ENCODE measurements around the gene ANTXR2. TPM values are rescaled to one million over a fixed set of nuclear protein-coding genes. Genes with fewer than 3 reads are reported as not detected.

Gene ANTXR2
- total and polyA plus RNA-seq, 9 of the 15 experiments (the other 6 are each of a cell fraction or from before 2014, with no cell fraction given): 10.1 to 83.8 (median 60.3) TPM

- TF ChIP-seq RBM14 (IDR thresholded peaks at IDR 0.05; ENCODE audit: borderline replicate concordance, insufficient read depth, low read depth, low read length) (0 out of 2 replicates have a peak, but pooled peaks have one; percentile 70), SP1 (CRISPR knock-in tag; IDR thresholded peaks at IDR 0.05) (no peak; the same call in 1 of the 2 replicates), ZBTB9 (CRISPR knock-in tag; IDR thresholded peaks at IDR 0.05) (0 out of 2 replicates have a peak, but pooled peaks have one; percentile 21)
These were observed 743 bp downstream of the ANTXR2 start (continued) for GRCh38 chr4:80072228-80072743.

- Histone ChIP-seq H4K20me1 (replicated peaks; ENCODE audit: control insufficient read depth, insufficient read depth, low read length) (no peaks in the 10 kb centered on the region), H3K79me2 (ENCODE audit: control insufficient read depth, insufficient read depth, low read length) (peaks cover 57% of the 10 kb centered on the region), H3K9me1 (ENCODE audit: control insufficient read depth, insufficient read depth, low read length) (no peaks in the 10 kb centered on the region), H3K36me3 (ENCODE audit: control insufficient read depth, insufficient read depth, low read length) (peaks cover 40% of the 10 kb centered on the region; the same call in 2 of the 3 replicates), H3K27ac (ENCODE audit: extremely low read depth, low read depth, low read length) (peak overlapping the region; percentile 87), H3K4me2 (ENCODE audit: insufficient read depth, low read length) (peak overlapping the region; percentile 76), H3K9me3 (replicated peaks; ENCODE audit: control insufficient read depth, insufficient read depth, low read depth, low read length) (no peaks in the 10 kb centered on the region), H2AFZ (ENCODE audit: low read depth, low read length) (peak overlapping the region; percentile 95), H3K9ac (ENCODE audit: insufficient read depth in 1 of 2, low read depth in 2 of 2, low read length in 2 of 2) (peak overlapping the region; percentile 77 to 96), H3K27me3 (ENCODE audit: control insufficient read depth in 2 of 2, insufficient read depth in 2 of 2, low read length in 2 of 2) (no peaks in the 10 kb centered on the region), H3K4me3 (peak overlapping the region; percentile 89), H3K4me1 (replicated peaks in 1 of 2; ENCODE audit: control insufficient read depth in 2 of 2, insufficient read depth in 2 of 2, low read length in 2 of 2) (peaks cover 12 to 27% of the 10 kb centered on the region in 2 experiments; a peak in 4 of 5 replicates)
- FAIRE-seq: no peak
- no peak for DNase-seq (ENCODE audit: extremely low read depth in 1 of 4, low spot score in 3 of 4)
- TSS peak; percentile 29 for BruUV-seq (replicated peaks)
- ChIA-PET CTCF (ENCODE audit: low intra/inter-chr PET ratio) (no interaction called here), POLR2A (interaction anchor here (1.4 to 1.8 kb wide), 3 partner anchors 9 to 149 kb away, joined by 4 to 5 read pairs (median 4); no protein-coding TSS in a partner anchor)
- intact Hi-C loops (cut with micrococcal nuclease): loop anchor here (2.0 to 5.0 kb wide), 4 partner anchors 55 to 266 kb away; partner anchors contain the start of gene CFAP299
- in situ Hi-C loops (cut with MboI): no loop called here
- WGBS (ENCODE audit: insufficient coverage, low coverage, missing lambda C conversion rate): under 1% methylated on average over 15 of the region's 15 CpGs
- peak; percentile 18 for ATAC-seq
- TF ChIP-seq UBTF (IDR thresholded peaks at IDR 0.05; ENCODE audit: borderline replicate concordance in 1 of 2, low read depth in 2 of 2, low read length in 2 of 2) (peak in 1 of 2 experiments; percentile 44; a peak in 1 of 4 replicates), MEF2D (tag; conservative IDR thresholded peaks at IDR 0.05; ENCODE audit: low read depth) (no peak), MTA2 (IDR thresholded peaks at IDR 0.05; ENCODE audit: low read depth) (0 out of 2 replicates have a peak, but pooled peaks have one; percentile 3), SMAD4 (CRISPR knock-in tag; conservative IDR thresholded peaks at IDR 0.05) (no peak), TAF1 (IDR thresholded peaks at IDR 0.05; ENCODE audit: control insufficient read depth, extremely low read depth, insufficient read depth, low read length, severe bottlenecking) (peak; percentile 40), CBFB (CRISPR knock-in tag; IDR thresholded peaks at IDR 0.05) (no peak), ZNF551 (CRISPR knock-in tag; IDR thresholded peaks at IDR 0.05) (no peak), KDM4B (IDR thresholded peaks at IDR 0.05; ENCODE audit: borderline replicate concordance in 2 of 2, low read depth in 1 of 2) (0 out of 4 replicates have a peak, but pooled peaks of 1 of the 2 experiments have one; percentile 35), RFX5 (IDR thresholded peaks at IDR 0.05; ENCODE audit: low read depth, low read length) (no peak), E2F1 (CRISPR knock-in tag; IDR thresholded peaks at IDR 0.05) (no peak)
These were observed 1.3 kb downstream of the ANTXR2 start for GRCh38 chr4:80071604-80072227.

Measured in K562 (cell line).